ENCODE measurements around the gene HPCAL1.

The HPCAL1 gene

GRCh38 chr2:10392951-10393639 is 90.4 kb downstream of the HPCAL1 start:
- DNase-seq = no peak

DNA sequence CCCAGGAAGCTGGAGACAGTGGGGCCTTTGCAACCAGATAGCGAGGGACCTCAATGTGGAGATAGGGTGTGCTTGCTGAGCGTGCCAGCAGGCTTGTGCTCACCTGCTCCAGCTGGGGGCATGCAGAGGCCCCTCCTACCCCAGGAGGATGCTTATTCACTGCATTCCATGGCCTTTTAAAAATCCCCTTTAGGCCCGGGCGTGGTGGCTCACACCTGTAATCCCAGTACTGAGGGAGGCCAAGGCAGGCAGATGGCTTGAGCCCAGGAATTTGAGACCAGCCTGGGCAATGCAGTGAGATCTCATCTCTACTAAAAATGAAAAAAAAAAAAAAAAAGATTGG is 90.9 kb downstream of the HPCAL1 start:
- no peak for DNase-seq

DNA sequence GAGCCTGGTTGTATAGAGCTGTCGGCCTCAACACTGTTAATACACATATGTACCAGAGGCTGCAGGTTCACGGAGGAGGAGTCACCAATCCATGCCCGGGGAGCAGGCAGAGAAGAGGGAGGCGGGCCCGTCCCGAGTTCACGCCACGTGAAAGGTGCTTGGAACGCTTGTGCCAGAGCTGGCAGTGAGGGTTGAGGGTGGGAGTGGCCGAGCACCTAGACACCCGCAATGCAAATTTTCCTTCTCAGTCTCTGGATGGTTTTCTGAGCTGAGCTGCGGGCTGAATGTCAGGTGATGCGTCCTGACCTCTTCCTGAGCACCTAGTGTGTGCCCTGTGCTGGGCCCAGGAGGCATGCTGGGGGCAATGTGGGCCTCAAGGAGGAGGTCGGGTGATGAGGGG is 93.2 kb downstream of the HPCAL1 start:
- no peak for DNase-seq

- DNase-seq = no peak
Measured at GRCh38 chr2:10396464-10396863, 93.8 kb downstream of the HPCAL1 start.

GRCh38 chr2:10397297-10397875 is 94.7 kb downstream of the HPCAL1 start:
- DNase-seq = no peak

- no peak for DNase-seq
Measured at GRCh38 chr2:10397878-10398277, 95.2 kb downstream of the HPCAL1 start.

GRCh38 chr2:10398496-10398895 is 95.8 kb downstream of the HPCAL1 start:
- DNase-seq = peak; percentile 91

- no peak for DNase-seq
Measured at GRCh38 chr2:10399358-10399757, 96.7 kb downstream of the HPCAL1 start.

DNA sequence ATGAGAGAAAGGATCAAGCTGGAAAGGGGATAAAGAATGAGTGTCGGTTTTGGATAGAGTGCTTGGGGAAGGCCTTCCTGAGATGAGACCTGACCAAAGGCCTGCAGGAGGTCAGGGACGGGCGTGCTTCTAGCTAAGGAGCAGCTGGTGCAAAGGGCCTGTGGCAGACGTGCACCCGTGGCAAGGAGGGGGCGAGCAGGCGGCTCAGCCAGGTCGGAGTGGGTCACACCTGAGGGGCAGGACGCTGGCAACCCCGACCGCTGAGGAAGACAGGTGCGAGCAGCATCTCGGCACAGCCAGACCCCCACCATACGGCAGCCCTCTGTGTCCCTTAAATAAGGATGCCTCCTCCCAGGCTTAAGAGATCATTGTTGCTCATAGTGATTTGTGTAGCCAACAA is 97.3 kb downstream of the HPCAL1 start:
- no peak for DNase-seq

DNA sequence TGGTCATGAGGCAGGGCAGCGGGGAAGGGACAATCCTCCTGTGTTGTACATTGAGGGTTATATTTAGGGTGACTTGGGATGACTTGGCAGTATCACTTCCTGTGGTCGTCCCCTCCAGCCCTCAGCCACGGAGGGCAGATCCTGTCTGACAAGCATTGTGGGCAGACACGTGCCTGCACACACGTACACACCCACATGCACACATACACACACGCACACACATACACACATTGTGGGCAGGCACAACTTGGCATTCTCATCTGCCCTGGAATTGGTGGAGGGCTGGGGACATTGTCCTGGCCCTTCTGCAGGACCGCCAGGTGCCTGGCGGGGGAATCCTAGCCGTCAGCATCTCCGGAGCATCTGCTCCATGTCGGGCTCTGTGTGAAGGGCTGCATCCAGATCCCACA is 97.9 kb downstream of the HPCAL1 start:
- peak; percentile 98 for DNase-seq

DNA sequence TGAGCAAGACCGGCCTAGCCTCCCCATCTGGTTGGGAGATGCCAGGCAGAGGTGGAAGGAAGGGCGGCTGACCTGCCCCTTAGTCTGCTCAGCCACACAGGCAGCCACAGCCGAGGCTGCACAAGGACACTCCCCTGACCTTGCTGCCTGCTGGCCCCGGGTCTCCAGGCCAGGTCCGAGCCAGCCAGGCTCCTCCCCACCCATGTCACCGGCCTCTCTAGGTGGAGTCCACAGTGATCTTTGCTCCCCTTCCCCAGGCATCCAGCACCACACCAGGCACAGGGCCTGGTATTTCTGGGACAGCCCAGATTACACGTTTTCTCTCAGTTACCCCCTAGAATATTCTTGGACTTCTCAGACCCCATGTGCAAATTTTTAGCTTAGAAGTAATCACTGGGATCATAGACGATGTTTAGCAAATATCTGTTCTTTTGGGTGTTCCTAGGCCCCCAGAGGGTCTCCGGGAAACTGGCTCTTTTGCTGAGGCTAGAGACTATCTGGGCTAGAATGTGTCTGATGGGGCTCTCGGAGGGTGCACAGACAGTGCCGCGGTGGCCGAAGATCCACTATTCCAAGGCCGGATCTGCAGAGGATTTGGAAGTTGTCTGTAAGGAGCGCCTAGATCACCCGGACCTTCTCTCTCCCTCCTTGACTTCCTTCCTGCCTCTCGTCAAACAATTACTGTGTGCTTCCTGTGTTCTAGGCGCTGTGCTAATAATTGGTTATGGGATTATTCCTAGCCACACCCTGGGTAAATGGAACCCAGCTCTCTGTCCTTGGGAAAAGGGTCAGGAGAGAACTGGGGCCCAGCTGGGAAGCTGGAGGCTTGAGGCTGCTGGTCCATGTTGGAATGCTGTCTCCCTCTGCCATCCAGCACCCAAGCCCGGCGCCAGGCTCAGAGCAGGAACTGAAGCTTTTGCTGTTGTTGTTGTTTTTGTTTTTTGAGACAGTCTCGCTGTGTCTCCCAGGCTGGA is 98.6 kb downstream of the HPCAL1 start:
- no peak for DNase-seq

DNA sequence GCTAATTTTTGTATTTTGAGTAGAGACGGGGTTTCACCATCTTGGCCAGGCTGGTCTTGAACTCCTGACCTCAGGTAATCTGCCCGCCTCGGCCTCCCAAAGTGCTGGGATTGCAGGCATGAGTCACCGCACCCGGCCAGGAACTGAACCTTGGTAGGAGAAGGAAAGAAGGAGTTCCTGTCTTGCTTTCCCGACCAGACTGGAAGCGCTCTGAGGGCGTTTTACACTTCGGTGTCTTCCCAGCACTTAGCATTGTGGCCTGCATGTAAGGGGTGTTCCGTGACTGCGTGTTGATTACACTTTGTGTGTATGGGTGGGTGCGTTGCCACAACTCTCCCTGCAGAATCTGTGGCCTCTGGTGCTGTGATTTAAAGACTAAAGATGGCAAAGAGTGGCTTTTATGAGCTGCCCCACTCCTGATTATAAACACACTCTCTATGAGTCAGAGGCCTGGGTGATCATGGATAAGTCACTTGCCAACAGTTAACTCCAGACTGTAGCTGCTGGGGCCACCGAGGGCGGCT is 99.4 kb downstream of the HPCAL1 start:
- DNase-seq = peak; percentile 16

DNA sequence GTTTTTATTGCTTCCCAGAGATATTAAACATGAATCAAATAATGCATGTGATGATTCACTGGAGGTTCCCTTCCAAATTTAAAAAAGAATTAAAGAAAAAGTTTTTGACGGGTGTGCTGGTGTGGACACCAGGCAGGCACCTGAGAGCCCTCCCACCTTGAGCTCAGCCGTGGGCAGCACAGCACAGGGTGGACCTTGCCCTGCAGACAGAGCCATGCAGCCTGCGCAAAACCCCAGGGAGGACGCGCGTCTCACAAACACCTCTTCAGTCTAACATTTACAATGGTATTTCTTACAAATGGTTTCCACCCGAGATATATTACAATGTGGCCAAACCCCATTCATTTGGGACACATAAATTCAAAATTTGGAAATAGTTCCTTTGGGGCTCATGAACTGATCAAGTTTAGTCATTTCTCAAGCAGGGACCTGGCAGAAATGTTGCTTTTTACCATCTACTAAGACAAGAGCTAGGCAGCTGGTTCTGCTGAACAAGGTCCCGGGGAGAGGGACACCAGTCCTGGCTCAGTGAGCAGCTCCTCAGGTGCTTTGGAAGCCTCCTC is 100.0 kb downstream of the HPCAL1 start:
- DNase-seq = no peak

DNA sequence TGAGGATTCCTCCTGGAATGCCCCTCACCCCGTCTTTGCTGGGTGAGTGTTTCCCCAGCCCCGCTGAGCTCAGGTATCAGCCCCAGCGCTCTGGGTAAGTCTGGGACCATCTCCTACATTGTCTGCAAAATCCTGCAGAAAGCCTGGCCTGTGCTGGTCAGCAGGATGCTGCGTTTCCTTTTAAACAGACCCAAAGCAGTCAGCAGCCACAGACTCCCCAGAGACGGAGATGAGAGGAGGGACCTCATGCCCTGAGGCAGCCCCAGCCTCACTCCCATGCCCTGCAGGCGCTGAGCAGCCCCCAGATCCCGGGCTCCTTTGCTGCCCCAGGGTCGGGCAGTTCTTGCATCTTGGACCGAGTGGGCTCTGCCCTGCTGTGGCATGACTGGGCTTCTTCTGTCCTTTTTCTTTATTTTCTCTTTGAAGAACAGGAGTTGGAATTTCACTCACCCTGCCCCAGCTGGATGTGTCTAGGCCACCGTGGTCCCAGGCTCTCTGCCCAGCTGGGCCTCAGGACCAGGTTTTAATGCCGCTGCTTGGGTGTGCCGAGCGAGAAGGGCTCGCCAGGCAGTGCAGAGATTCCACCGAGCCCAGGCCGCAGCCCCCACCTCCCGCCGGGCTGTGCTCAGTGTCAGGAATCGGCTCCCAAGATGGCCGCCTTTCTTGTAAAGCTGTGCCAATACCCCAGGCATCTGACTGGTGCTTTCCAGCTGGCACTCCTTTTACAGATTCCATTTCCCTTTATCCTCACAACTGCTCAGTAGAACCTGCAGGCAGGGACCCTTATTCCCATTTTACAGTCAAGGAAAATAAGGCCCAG is 101.8 kb downstream of the HPCAL1 start:
- DNase-seq = no peak

DNA sequence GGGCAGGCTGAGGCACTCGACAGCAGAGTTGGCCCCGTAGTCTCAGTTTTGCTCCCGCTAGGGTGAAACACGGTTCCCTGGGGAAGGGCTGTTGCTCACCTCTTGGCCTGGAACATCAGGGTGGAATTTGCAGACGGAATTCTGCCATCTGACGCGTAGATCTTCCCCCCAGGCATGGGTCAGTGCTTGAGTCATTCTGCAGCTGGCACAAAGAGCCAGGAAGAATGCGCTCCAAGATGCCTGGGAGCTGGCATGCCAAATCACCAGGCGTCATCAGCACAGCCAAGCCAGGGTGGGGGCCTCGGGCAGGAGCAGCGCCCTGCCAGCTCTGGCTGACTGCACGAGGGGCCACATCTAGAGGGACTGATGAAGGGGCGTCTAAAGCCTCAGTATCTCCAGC is 102.7 kb downstream of the HPCAL1 start:
- no peak for DNase-seq

- DNase-seq = no peak
Measured at GRCh38 chr2:10406016-10406415, 103.3 kb downstream of the HPCAL1 start.

DNA sequence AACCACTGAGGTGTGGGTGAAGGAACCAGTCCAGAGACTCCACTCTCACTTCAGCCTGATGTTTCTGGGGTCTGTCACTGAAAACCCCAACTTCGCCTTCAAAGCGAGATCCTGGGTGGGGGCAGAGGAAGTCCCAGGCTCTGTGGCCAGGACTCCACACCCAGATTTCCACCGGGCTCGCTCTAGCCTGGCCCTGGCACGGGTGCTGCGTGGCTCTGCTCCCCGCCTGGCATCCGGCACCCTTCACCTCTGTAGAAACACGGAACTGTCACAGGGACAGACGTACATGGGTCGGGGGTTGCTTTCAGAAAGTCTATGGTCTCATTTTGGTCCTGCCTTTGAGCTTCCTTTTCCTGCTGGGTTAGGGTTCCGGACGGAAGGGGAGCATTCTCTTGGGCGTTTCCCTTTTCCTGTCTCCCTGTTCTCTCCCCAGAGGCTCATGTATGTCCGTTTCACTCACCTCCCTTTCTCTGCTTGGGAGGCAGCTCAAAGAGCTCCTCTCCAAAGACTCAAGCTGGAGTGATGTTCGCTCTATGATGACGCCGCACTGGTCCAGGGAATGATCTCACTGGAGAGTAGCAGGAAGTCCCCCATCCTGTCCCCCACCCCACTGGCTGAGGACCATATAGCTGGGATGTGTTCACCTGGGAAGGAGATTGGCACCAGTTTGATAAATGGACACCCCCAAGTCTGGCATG is 103.9 kb downstream of the HPCAL1 start:
- DNase-seq = no peak

DNA sequence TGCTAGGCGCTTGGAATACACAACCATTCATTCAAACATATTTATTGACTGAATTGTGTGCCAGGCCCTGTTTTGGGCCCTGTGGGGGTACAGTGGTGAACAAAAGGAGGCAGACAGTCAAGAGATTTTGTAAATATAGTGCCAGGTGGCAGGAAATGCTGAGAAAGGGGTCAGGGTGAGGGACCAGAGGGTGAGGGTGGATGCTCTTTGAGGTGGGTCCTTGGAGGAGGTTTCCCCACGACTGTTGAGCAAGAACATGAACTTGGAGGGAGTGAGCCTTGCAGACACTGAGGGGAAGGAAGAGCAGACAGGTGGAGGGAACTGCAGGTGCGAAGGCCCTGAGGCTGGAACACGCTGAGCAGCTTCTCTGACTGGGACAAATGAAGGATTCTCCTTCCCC is 104.7 kb downstream of the HPCAL1 start:
- no peak for DNase-seq

GRCh38 chr2:10407841-10408648 is 105.3 kb downstream of the HPCAL1 start:
- peak; percentile 98 for DNase-seq

GRCh38 chr2:10408649-10409579 is 106.2 kb downstream of the HPCAL1 start:
- DNase-seq = peak; percentile 50
